D721Med (cell line): ENCODE data around the gene ALDH1A3.

Experiments used
- DNase-seq: peaks from one replicate; pipeline ENCODE4 v3.0.0; 2011; ENCODE audit warnings: low spot score; ENCODE audit not compliant: insufficient read length
- FAIRE-seq: peaks from 2 replicates; lab custom pipeline; 2011; peaks lifted over from hg19 to GRCh38; lab: Jason Lieb, UNC
- CTCF ChIP-seq: IDR thresholded peaks from 2 replicates; pipeline ENCODE4 v1.5.1; 2012; ENCODE audit warnings: mild to moderate bottlenecking, control low read depth; ENCODE audit not compliant: insufficient read depth; ENCODE audit errors: missing control alignments

Gene ALDH1A3

GRCh38 chr15:100879464-100880138 is at the start of gene ALDH1A3:
ALDH1A3 (plus strand) TSS chr15:100879831; CDS start chr15:100879908, 77 bp downstream.
- no peak for TF ChIP-seq CTCF
- DNase-seq (no peak), FAIRE-seq (no peak)

GRCh38 chr15:100831467-100831866 is 48.2 kb upstream of the ALDH1A3 start:
- no peak for FAIRE-seq
- TF ChIP-seq CTCF, result no peak
- peak; percentile 49 for DNase-seq

GRCh38 chr15:100832149-100832942 is 47.3 kb upstream of the ALDH1A3 start:
- no peak for FAIRE-seq
- no peak for DNase-seq
- TF ChIP-seq CTCF, result no peak

- DNase-seq (no peak), FAIRE-seq (no peak)
- TF ChIP-seq CTCF, result no peak
These were observed 45.9 kb upstream of the ALDH1A3 start for GRCh38 chr15:100833417-100834389.

- no peak for TF ChIP-seq CTCF
- no peak for DNase-seq
- FAIRE-seq, result no peak
These were observed 44.9 kb upstream of the ALDH1A3 start for GRCh38 chr15:100834731-100835130.

- FAIRE-seq (no peak), DNase-seq (no peak)
- TF ChIP-seq CTCF, result no peak
These were observed 44.0 kb upstream of the ALDH1A3 start for GRCh38 chr15:100835636-100836035.
